Mesothelial cell of epicardium (in vitro differentiated cells): ENCODE measurements around the gene GOLGA6B. TPM values are rescaled to one million over a fixed set of nuclear protein-coding genes. Genes with fewer than 3 reads are reported as not detected.
"Not testable (repeated sequence)": the region's sequence is repeated elsewhere in the genome, so short reads cannot be mapped to it uniquely, and the experiment has no call there.

ENCODE experiments used
- DNase-seq, 2 experiments: peaks; one replicate each; pipeline ENCODE4 v3.0.0; 2021; ENCODE audit warnings: low spot score in 2 of 2; ENCODE audit not compliant: unreplicated experiment in 2 of 2
- H3K27ac Mint-ChIP-seq: 2 replicates; pipeline ENCODE4 v1.8.0; 2021; ENCODE audit warnings: mixed read lengths
- H3K27me3 Mint-ChIP-seq: 2 replicates; pipeline ENCODE4 v1.8.0; 2021; ENCODE audit warnings: low read depth, mixed read lengths
- H3K36me3 Mint-ChIP-seq: 2 replicates; pipeline ENCODE4 v1.8.0; 2021; ENCODE audit warnings: mixed read lengths
- H3K4me1 Mint-ChIP-seq: 2 replicates; pipeline ENCODE4 v1.8.0; 2021; ENCODE audit warnings: mixed read lengths
- H3K4me3 Mint-ChIP-seq: 2 replicates; pipeline ENCODE4 v1.8.0; 2021; ENCODE audit warnings: mild to moderate bottlenecking, moderate library complexity, mixed read lengths
- H3K9me3 Mint-ChIP-seq: 2 replicates; pipeline ENCODE4 v1.8.0; 2021; ENCODE audit warnings: mixed read lengths
- total RNA-seq: library from RNA; stranded (reverse); gene quantifications from 3 replicates; pipeline ENCODE4 v1.2.1, GENCODE V29; 2021
- TF ChIP-seq, protein P1 (sequence below): fragments of 200-600 bp; sonication (generic); IDR thresholded peaks from one replicate; pipeline ENCODE4 v1.5.0; 2021; ENCODE audit warnings: antibody characterized with exemption; ENCODE audit not compliant: unreplicated experiment

Gene GOLGA6B
- total RNA-seq, 1 donor from 2014 or later, result not detected

DNA sequence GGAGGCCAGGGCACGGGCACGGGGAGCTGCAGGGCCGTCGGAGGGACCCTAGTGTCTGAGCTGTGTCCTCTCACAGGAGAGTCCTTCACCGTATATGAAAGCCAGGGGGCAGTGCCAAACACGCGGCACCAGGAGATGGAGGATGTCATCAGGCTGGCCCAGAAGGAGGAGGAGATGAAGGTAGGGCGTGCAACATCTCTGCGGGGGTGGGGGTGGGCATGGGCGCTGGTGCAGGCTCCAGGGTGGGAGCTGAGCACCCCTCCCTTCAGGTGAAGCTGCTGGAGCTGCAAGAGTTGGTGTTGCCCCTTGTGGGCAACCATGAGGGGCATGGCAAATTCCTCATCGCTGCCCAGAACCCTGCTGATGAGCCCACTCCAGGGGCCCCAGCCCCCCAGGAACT is 11.2 kb downstream of the GOLGA6B start:
- not testable (repeated sequence) for H3K27me3 Mint-ChIP-seq, H3K9me3 Mint-ChIP-seq, H3K36me3 Mint-ChIP-seq, H3K4me3 Mint-ChIP-seq, DNase-seq, H3K27ac Mint-ChIP-seq, H3K4me1 Mint-ChIP-seq

DNA sequence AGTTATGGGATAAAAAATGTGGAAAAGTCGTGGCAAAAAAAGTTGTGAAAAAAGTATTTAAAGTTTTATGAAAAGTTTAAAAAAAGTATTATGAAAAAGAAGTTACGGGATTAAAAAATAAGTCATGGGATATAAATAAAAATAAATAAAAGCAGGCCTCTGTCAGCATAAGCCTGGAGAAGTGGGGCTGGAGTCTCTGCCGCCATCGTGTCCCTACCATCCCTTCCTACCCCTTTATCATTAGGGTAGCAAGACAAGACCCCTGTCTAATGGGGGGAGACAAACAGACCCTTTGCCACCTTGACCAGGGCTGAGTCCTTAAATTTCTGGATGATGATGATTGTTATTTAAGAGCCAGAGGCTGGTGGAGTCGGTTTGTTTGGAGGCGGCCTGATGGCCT is 15.3 kb downstream of the GOLGA6B start:
- not testable (repeated sequence) for H3K4me3 Mint-ChIP-seq, H3K4me1 Mint-ChIP-seq, DNase-seq, H3K36me3 Mint-ChIP-seq, H3K27ac Mint-ChIP-seq, H3K9me3 Mint-ChIP-seq
- H3K27me3 Mint-ChIP-seq, result peaks cover 15% of the 10 kb centered on the region

DNA sequence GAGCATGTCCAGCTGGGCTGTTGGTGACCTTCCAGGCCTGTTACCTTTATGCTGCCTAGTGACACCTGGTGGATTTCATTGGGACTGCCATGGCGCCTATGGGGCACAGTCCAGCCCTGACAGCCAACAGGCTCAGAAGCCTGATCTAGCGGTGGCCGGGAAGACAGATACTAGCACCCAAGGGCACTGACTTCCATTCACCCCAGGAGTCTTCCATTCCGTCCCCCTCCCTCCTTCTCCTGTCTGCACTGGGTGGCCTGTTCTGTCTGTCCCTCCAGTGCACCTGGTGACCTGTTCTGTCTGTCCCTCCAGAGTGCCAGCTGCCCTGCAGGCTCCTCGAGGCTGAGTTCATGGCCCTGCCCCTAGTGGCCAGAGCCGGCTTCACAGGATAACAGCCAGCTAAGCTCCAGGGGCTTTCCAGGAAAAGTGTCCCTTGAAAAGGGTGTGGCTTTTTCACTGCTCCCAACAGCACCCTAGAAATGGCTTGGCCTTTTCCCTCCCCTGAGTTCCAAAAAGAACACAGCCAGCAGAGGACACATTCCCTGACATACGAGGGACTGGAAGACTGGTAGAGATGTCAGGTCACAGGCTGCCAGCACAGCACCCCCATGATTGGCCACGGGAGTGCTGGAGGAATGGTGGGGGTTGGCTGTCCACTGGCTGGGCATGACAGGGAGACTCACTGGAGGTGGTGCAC is 16.3 kb downstream of the GOLGA6B start:
- peak; percentile 36 to 76 for DNase-seq
- H3K4me1 Mint-ChIP-seq, H3K9me3 Mint-ChIP-seq, H3K36me3 Mint-ChIP-seq: not testable (repeated sequence)
- Mint-ChIP-seq H3K27ac (peak overlapping the region; percentile 72), H3K4me3 (peak overlapping the region; percentile 78), H3K27me3 (peaks cover 14% of the 10 kb centered on the region)
- TF ChIP-seq, protein P1, sequence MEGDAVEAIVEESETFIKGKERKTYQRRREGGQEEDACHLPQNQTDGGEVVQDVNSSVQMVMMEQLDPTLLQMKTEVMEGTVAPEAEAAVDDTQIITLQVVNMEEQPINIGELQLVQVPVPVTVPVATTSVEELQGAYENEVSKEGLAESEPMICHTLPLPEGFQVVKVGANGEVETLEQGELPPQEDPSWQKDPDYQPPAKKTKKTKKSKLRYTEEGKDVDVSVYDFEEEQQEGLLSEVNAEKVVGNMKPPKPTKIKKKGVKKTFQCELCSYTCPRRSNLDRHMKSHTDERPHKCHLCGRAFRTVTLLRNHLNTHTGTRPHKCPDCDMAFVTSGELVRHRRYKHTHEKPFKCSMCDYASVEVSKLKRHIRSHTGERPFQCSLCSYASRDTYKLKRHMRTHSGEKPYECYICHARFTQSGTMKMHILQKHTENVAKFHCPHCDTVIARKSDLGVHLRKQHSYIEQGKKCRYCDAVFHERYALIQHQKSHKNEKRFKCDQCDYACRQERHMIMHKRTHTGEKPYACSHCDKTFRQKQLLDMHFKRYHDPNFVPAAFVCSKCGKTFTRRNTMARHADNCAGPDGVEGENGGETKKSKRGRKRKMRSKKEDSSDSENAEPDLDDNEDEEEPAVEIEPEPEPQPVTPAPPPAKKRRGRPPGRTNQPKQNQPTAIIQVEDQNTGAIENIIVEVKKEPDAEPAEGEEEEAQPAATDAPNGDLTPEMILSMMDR, result peak; percentile 84

DNA sequence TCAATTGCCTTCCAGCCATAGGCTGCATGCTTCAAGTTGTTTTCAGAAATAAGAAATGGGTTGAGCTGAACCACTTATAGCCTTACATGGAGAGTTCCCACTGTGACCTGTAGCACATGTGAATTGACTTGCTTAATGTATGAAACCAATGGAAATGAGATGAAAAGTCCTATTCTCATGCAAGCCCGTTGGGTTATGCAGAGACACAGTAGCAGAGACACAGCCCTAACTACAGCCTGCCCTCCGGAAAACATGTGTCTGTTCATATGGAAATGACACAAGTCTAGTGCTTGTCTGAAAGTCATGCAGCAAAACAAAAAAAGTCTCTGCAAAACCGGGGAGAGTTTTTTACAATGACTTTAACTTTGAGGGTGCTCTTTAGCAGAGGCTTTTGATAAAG is 17.0 kb downstream of the GOLGA6B start:
- H3K4me1 Mint-ChIP-seq, result peaks cover 3% of the 10 kb centered on the region
- H3K36me3 Mint-ChIP-seq, result no peaks in the 10 kb centered on the region
- H3K27ac Mint-ChIP-seq, result no peak overlapping the region
- peaks cover 18% of the 10 kb centered on the region for H3K27me3 Mint-ChIP-seq
- H3K9me3 Mint-ChIP-seq, result no peaks in the 10 kb centered on the region
- TF ChIP-seq, protein P1, result no peak
- H3K4me3 Mint-ChIP-seq, result no peak overlapping the region
- no peak for DNase-seq

DNA sequence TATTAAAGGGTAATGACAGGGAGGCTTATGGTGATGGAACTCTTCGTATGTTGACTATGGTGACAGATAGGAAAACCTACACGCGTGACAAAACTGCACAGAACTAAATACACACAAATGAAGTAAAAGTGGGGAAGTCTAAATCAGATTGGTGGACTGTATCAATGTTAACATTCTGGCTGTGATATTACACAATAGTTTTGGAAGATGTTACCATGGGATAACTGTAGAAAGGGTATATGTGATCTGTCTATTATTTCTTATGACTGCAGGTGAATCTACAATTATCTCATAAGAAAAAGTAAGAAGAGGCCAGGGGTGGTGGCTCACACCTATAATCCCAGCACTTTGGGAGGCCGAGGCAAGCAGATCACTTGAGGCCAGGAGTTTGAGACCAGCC is 22.3 kb downstream of the GOLGA6B start:
- Mint-ChIP-seq H3K27me3 (peaks cover 56% of the 10 kb centered on the region), H3K36me3 (no peaks in the 10 kb centered on the region), H3K27ac (no peak overlapping the region), H3K9me3 (no peaks in the 10 kb centered on the region), H3K4me3 (no peak overlapping the region), H3K4me1 (no peaks in the 10 kb centered on the region)
- no peak for DNase-seq
- TF ChIP-seq, protein P1, result no peak

DNA sequence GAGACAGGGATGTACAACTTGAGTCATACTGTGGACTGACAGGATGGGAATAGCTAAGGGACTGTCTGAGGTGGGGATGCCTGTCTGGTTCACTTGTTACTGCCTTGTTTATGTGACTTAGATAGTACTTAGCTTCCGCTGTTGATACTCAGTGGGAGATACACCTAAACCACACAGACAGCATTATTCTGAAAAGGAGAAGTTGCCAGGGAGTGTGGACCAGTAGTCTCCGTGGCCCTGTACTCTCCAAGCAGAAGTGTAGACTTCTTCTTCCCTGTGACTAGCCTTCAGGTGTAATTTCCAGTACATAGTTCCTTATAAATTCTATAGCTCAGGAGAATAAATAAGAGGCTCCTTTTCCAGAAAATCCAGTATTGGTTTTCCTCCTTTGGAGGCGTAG is 26.4 kb downstream of the GOLGA6B start:
- Mint-ChIP-seq H3K4me1 (peaks cover 8% of the 10 kb centered on the region), H3K27ac (no peak overlapping the region), H3K9me3 (no peaks in the 10 kb centered on the region), H3K36me3 (no peaks in the 10 kb centered on the region), H3K27me3 (peaks cover 48% of the 10 kb centered on the region), H3K4me3 (no peak overlapping the region)
- no peak for DNase-seq
- TF ChIP-seq, protein P1, result no peak

DNA sequence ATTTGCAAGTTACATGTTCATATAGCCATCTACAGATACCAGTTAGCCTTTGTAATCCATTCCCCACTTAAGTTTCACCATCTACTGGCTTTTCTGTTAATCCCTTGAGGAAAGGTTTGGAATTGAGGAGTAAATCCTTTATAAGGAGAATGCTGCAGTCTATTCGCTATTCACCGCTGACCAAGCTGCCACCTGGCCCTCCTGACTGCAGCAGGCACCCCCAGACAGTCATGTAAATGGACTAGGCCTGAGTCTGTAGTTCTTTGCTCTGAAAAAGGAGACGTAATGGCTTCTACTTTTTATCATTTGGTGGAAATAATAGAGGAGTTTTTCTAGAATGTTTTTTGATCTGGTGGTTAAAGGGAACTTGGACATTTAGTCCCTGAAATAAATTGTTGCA is 28.3 kb downstream of the GOLGA6B start:
- TF ChIP-seq, protein P1, result no peak
- Mint-ChIP-seq H3K9me3 (no peaks in the 10 kb centered on the region), H3K27ac (no peak overlapping the region), H3K4me1 (peaks cover 10% of the 10 kb centered on the region), H3K36me3 (no peaks in the 10 kb centered on the region), H3K27me3 (peaks cover 35% of the 10 kb centered on the region), H3K4me3 (no peak overlapping the region)
- no peak for DNase-seq
